Stimulated activated CD4-positive, alpha-beta T cell treated with anti-CD3 and anti-CD28 coated beads, Interleukin-15, amount 100 ng/mL, for 1 hour (primary cell): ENCODE measurements around the gene MMP26.

Experiments used
- DNase-seq, 2 donors: peaks; one replicate each; pipeline ENCODE4 v3.0.0-alpha.2; 2020; ENCODE audit warnings: low read depth in 1 of 2, low spot score in 1 of 2

The MMP26 gene

DNA sequence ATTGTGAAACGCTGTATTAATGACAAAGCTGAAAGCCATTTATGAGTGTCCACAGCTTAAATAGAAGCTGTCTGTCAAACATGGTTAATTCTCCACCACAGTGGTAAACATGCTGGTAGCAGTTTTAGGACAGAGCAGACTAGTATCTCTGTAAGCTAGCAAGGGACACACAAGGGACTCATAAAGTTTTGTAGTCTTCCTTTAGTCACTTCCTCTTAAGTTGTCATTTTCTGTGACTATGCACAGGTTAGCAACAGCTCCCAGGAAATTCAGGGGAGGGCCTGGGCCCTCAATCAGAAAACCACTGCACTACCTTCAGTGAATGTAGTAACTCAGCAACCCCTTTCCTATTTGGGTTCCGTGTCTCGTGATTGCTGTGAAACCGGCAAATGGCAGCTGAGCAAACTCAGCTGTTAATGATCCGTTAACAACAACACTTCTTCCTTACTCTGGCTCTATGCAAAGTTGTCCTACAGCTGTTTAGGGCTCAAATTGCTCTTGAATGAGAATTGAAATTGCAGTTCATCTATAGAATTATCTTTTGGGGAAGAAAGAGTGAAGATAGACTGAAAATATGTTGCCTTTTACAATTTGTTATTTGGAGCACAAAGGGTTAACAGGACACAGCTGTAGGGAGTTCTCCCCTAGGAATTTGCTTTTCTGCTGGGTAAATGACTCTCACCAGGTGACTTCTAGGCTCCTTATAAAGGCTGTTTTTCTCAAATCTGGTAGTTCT lies at the start of gene MMP26:
TSS of gene MMP26 (plus strand) at position 731 of the 736 bp plus-strand sequence.
- no peak for DNase-seq

DNA sequence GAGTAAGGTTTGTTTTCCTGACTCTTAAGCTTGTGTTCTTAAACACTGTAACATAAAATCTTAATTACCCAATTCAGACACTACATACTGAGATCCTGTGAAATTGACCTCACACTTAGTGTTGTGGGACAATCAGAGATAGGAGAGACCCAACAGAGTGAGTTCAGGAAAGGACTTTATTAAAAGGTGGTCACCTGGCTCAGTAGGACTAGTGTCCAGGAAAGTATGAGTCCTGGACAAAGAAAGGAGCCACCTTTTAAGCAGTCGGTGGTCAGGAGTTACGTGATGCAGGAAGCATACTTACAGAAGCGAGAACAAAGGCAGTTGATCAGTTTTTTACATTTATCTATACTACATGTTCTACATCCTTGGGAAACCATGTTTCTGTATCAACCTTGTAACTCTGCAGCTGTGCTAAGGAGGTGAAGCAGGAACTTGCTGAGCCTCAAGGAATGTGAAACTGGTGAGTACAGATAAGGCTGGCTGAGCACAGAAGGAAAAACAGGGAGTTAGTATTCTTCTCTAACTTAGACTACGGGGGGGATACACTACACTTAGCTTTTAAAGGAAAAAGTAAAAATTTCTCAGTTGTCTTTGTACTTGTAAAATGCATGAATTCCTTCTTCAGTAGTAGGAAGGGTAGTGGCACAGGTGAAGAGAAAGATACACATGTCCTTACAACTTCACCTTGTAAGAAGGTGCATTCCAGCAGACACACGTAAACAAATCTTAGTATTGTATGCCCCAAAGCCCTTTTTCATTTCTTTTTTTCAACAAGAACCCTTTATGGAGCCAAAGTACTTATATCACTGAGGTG lies 45.7 kb upstream of the MMP26 start:
- no peak for DNase-seq

DNA sequence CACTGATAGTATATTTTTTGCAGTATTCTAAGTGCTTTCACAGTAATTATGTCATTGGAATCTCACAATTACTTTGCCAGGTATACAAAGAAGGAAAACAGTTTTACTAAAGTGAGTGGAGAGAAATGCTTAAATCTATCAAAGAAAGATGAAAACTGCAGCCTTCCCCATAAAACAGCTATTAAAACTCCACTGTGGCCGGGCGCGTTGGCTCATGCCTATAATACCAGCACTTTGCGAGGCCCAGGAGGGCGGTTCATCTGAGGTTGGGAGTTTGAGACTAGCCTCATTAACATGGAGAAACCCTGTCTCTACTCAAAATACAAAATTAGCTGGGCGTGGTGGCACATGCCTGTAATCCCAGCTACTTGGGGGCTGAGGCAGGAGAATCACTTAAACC lies 41.7 kb upstream of the MMP26 start:
- no peak for DNase-seq

DNA sequence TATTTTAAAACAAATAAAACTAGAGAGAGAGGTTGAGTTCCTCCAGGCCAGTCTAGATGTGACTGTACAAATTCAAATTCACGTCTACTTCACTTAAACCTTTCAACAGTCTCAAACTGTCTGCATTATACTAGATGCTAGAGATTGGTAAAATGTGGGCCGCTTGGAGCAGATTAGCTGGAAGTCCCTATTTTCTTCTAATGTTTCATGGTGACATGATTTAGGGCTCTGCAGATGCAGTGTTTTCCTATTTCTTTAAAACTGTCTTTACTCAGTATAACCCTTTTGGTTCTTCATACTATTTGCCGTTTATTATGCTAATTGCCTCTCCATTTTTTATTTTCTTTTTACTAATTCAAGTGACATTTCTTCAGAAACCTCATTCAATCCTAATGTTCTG lies 40.4 kb upstream of the MMP26 start:
- DNase-seq: no peak

DNA sequence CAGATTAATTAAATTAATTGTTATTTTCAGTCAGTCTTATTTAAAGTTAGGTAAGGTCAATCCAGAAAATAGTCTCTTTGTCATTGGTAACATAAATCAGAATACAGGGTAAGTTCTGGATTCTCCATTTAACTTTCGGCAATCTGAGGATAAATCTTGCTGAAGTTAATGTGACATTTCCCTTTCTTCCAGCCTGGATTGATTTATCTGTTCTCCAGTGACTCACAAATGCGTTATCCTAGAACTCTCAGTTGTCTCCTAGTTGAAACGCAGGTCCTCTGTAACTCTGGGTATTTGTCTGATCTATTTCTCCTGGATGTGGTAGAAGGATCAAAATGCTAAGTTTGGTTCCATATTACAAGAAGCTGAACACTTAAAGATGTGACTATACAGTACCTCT lies 39.8 kb upstream of the MMP26 start:
- no peak for DNase-seq

DNA sequence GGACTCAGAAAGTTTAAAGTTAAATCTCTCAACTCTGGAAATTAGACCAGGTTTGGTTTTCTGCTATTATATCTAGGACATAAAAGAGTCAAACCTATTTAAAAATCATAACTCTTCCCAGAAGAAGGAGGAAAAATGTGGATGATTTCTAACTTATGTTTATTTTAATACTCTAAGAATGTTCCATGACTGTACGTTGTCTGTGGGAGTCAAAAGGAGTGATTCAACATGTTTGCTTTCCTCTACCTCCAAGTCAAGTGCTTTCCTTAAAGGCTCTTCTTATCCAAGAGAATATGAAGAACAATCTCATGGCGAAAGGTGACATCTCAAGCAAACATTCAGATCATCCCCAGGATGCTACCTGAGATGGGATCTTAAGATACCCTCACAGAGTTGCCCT lies 39.2 kb upstream of the MMP26 start:
- DNase-seq: no peak

DNA sequence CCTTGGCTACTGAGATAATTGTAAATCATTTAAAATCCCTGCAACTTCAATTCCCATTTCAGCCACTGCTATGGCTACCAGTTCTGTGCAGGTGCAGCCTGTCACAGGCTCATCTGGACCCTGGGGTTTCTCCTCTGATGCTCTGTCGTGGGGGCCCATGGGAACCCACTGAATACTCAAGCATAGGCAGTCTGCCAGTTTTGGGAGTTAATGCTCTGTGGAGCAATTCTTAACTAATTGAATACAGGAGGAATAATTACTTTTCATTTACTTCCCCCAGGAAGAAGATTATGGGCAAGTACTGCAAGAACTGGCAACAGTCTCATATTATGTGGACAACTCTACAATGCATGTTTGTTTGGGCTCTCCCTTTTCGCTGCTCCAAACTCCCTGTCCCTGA lies 32.8 kb upstream of the MMP26 start:
- DNase-seq: no peak

DNA sequence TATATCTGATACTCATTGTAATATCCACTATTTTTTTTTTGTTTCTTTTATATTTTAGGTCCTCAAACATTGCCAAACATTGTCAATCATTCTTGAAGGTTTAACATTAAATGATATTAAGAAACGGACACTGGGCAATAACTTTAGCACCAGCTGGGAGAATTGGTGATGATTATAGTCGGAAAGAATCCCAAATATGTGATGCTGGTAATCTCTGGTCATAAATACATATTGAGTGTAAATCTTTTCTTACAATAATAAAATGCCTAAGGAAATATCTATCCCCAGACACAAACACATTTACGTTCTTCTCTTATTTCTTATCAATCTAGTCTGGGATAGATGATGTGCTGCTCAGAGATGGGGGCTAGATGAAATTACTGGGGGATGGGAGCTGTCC lies 32.1 kb upstream of the MMP26 start:
- no peak for DNase-seq

DNA sequence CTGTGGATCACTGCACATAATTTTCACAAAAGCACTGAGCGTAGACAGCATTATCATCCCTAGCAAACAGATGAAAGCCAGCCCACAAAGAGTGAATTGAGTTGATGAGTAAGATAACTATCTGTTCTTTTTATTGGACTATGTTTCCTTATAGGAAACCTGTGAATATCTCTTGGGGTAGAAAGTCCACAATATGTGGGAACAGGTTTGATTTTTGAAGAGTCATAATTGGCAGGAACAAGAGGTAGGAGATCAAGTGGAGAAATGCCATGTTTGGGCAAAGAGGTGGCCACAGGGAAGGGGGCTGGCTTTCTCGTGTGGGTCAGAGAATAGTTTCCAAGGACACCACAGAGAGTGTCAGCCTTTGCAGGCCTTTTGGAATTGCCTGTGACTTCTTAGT lies 30.8 kb upstream of the MMP26 start:
- DNase-seq: no peak

DNA sequence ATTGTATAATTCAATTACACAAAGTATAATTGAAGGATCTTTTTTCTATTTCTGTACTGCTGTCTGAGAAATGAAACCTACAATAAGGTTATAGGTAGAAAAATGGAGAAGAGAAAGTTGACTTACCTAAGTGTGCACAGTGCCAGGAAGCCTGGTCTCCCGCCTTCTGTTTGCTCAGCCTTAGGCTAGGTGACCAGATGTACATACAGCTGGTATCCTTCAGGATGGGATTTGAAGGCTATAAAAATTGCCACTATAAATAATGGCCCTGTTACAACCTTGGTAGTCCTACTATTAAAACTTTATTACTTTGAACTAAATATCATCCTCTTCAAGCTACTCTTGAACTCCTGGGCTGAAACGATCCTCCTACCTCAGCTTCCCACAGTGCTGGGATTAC lies 26.6 kb upstream of the MMP26 start:
- no peak for DNase-seq

DNA sequence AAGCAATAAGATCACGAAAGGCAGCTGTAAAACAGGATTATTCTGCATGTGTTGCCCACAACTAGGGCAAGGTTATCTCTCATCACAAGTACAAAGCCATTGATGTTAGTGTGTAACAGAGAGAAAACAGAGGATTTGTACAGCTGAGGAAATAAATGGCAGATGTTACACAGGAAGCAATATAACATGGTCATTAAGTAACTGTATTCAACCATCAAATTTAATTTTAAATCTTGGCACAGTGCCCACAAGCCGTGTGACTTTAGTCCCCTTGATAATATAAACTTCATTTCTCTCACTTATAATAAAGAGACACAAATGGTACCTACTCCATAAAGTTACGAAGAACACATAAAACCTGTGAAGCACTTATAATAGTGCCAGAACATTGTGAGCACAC lies 24.2 kb upstream of the MMP26 start:
- no peak for DNase-seq

DNA sequence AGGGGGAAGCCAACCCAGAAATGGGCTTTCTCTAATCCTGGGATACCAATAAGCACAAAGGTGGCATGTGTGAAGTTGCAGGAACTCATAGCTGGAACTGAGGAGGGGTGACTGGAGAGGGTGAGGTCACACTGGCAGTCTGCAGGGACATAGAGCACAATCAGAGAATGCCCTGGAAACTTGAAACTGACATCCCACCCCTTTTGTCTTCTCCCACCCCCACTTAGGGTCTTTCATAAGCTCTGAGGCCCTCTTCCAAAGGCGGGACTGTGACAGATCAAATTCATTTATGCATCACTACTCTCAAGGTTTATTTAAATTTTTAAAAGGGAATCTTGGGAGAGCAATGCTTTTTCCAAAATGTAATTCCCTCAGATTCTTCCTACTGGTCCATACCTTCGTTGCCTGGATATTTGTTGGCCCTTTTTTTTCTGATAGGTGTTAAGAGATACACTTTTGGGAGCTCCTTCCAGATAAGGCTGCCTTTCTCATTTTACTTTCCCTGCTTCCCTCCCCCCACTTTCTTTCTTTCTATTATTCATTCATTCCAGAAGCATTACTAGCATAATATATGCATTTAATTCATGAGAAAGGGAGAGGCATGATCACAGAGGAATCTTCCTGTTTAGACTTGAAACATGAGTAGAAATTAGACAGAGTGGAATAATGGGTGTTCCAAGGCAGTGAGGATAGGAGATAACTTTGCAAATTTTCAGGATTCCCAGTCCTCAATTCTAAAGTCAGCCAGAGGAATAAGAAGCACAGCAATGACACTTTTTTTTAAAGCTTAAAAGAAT lies 21.8 kb upstream of the MMP26 start:
- no peak for DNase-seq

DNA sequence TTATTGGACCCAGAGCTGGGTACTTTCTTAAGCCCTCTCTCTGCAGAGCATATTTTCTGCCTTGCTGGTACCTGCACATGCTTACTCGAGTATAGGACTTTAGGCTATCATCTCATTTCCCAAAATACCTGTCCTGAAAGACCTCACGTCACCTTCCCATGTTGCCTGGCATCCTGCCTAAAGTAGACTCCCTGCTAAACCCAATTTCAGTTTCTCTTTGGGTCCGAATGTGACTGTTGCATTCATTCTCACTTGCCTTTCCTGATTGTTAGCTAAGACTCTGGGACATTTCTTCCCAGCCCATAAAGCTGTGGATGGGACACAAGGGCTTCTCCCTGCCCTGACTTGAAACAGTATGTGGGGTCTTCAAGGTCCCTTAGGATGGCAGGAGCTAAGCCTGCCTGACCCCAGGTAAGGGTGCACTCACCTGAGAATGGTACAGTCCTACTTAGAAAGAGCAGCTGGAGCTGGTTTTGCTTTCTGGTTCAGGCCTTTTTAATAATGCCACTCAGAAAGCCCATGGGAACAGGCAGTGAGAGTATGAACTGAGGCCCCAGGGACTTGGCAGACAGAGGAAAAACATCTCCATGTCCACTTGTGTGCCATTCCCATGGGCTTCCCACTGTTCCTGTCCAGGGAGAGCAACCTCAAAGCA lies 19.8 kb upstream of the MMP26 start:
- DNase-seq: no peak

DNA sequence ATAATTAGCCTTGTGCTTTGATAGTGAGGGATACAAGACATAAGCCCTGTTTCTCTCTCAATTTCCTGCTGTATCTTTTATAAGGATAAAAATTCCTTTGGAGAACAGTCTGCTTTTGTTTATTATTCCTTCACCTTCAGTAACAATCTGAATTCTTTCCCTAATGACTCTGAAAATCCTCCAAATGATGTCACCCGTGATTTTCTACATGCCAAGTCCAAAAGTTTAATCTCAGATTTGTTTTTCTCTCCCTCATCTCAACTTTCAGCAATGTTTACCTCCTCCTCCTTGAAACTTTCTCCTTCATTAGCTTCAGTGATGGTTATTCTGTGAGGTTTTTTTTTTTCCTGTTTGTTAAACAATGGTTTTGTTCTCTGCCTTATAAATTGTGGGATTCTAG lies 9.1 kb upstream of the MMP26 start:
- no peak for DNase-seq

DNA sequence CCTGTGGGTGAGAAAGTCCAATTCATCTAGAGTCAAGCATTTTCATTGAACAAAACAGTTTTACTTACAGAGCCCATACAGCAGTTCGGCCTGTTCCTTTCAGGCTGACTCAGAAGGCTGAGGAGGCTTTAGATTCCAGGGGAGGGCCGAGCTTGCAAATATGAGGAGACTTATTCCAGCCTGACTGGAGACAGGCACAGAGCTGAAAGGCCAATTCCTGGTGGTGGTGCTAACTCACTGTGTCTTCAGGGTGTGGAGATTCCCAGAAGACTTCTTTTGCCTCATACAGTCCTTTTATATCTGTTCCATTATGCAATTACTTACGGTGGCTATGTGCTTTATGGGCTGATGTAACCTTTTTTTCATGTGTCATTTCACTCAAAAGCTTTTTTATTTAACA lies 7.0 kb upstream of the MMP26 start, which contains the start of gene OR51E2:
TSS of gene OR51E2 (minus strand) at position 269 of the 400 bp plus-strand sequence. CDS start 15,142 bp downstream, outside the sequence.
- no peak for DNase-seq

DNA sequence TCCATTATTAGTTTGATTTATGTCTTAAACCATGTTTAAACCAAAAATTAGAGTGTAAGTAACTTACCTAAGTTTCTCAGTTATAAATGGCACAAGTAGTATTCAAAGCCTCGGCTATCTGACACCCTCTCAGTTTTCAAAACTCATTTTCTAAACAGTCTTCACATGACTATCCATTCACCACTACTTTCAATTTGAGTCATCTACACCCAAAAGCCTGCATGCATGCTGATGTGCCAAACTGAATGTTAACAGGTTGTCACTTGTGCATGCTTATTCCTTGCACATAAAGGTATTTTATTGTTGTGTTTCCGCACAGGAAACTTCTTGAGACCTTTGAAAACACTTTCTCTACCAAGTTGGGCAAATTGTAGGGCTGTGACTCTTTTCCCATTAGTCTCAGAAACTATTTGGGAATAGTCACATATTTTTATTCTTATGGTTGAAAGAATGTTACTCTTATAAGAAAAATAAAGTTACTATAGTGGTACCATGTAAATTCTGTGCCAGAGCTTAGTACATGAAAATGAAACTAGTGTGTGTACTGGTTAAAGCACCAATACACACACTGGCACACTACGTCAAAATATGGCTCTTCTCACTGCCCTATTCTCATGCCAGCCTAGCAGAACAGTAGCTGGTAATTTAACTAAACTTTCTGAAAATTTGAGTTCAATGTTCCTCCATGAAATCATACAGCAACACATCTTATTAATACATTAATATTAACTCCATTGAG lies 4.7 kb upstream of the MMP26 start:
- no peak for DNase-seq

DNA sequence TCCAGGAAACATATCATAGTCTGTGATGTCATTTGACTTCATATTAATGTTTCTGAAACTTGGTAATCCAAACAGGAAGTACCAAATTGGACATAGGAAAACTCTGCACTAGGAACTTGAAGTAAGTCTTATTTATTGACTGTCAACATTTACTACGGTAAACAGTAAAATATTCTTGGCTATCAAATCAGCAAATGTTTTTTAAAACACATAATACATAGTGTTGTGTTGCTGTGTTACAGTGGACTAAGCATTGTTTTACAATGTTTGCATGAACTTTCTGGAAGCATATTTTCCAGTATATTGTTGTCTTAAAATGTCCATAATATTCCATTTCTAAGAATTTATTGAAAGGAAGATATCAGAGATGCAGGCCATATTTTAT lies 4.2 kb upstream of the MMP26 start:
- DNase-seq: no peak

DNA sequence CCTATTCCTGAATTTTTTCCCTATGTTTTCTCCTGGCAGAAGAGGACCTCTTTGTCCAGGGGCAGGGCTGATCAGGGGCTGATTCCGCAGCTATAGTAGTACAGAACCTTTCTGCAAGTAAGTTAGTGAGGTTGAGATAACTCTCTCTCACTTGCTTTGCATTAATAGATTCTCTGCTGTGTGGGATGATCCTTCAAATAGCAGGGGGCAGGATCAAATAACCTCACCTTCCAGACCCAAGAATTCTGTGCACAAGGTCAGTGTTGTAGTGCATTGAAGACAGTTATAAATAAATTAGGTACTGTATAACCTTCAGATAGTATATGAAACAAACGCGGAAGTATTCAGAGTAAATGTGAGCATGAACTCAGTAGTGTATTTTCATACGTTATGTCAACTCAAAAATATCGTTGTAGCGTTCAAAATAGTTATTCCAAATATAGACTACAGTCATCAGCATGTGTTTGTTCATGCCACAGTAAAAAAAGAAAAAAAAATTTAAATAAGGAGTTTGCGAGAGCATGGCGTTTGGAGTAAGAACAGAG lies 278 bp downstream of the MMP26 start:
- no peak for DNase-seq

DNA sequence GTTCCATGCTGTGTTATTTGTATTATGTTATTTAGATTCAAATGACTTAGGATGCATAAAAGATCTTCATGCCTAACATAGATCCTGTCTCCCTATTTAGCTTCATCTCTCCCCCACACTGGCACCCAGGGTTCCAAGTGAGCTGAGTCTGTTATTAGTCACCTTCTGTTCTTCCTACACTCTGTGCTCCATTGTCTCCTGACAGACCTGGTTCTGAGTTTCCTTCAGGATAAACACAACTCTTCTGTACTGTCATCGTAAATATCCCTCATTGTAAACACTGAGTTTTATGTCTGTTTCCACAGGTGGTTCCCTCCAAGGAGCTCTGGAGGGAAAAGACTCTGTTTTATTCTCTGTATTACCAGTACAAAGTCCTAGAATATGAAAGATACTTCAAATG lies 8.7 kb downstream of the MMP26 start:
- no peak for DNase-seq

DNA sequence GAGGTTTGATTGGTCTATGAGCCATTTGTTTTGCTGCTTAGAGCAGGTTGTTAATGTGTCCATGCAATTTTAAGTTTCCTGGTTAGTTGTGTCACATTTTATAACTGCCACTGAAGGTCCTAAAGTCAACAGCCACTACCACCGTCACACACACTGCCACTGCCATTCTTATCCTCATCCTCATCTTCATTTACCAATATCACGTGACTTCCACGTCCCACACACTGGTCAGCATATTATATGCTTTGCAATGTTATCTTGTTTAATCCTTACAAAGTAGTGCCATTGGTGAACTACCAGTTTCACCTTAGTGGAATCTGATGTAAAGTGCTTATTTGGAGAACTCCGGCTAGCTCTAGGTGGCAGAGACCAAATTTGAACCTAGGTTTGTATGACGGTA lies 9.7 kb downstream of the MMP26 start:
- no peak for DNase-seq
